K562 (cell line): ENCODE data around the gene NUP62CL.
"Not testable (repeated sequence)": the region's sequence is repeated elsewhere in the genome, so short reads cannot be mapped to it uniquely, and the experiment has no call there.

Experiments
- CBX5 ChIP-seq: IDR thresholded peaks from 2 replicates; pipeline ENCODE4 v1.6.1; 2014; ENCODE audit warnings: low read depth, borderline replicate concordance
- CTCF ChIP-seq, 3 experiments: IDR thresholded peaks in 2 of 3; conservative IDR thresholded peaks in 1 of 3; 2 replicates each; pipeline ENCODE4 v1.5.1; 2011 to 2012; ENCODE audit warnings: low read length in 3 of 3, mild to moderate bottlenecking in 3 of 3, control low read depth in 2 of 3, improper control_type of control experiment in 1 of 3, inconsistent platforms in 1 of 3, low read depth in 1 of 3, mixed read lengths in 1 of 3, moderate library complexity in 1 of 3; ENCODE audit not compliant: insufficient read depth in 2 of 3
- JUN ChIP-seq, 2 experiments: sonication (generic) in 1 of 2; formaldehyde crosslinking in 1 of 2; IDR thresholded peaks; 2 replicates each; pipeline versions ENCODE4 v1.6.1 to v1.8.0; 2012 to 2022; ENCODE audit warnings: borderline replicate concordance in 2 of 2, mild to moderate bottlenecking in 2 of 2, improper control_type of control experiment in 1 of 2, low read depth in 1 of 2, low read length in 1 of 2, missing genetic modification reagents in 1 of 2
- NCOR1 ChIP-seq: fragments of 450-650 bp; IDR thresholded peaks from 2 replicates; pipeline ENCODE4 v1.6.1; 2016; ENCODE audit warnings: mild to moderate bottlenecking, moderate library complexity
- USF2 ChIP-seq: sonication (generic); formaldehyde crosslinking; IDR thresholded peaks from 2 replicates; pipeline ENCODE4 v1.5.0; 2020; ENCODE audit warnings: missing genetic modification reagents
- ZNF3 ChIP-seq: fragments of 250-450 bp; sonication (Bioruptor Pico); IDR thresholded peaks from 2 replicates; pipeline ENCODE4 v1.5.0; 2021; ENCODE audit warnings: mild to moderate bottlenecking, moderate library complexity

GRCh38 chrX:107155621-107156430 is 50.4 kb downstream of the NUP62CL start:
- TF ChIP-seq ZNF3 (CRISPR knock-in tag); CBX5; JUN (IDR thresholded peaks at IDR 0.05; ENCODE audit: borderline replicate concordance, low read depth, low read length); JUN (CRISPR knock-in tag; IDR thresholded peaks at IDR 0.05; ENCODE audit: borderline replicate concordance); NCOR1; CTCF (IDR thresholded peaks at IDR 0.05 in 2 of 3, conservative IDR thresholded peaks at IDR 0.05 in 1 of 3; ENCODE audit: insufficient read depth in 2 of 3, low read depth in 1 of 3, low read length in 3 of 3); USF2 (CRISPR knock-in tag): not testable (repeated sequence)
